Measurements from ENCODE around the gene EPHB6.

Gene EPHB6

DNA sequence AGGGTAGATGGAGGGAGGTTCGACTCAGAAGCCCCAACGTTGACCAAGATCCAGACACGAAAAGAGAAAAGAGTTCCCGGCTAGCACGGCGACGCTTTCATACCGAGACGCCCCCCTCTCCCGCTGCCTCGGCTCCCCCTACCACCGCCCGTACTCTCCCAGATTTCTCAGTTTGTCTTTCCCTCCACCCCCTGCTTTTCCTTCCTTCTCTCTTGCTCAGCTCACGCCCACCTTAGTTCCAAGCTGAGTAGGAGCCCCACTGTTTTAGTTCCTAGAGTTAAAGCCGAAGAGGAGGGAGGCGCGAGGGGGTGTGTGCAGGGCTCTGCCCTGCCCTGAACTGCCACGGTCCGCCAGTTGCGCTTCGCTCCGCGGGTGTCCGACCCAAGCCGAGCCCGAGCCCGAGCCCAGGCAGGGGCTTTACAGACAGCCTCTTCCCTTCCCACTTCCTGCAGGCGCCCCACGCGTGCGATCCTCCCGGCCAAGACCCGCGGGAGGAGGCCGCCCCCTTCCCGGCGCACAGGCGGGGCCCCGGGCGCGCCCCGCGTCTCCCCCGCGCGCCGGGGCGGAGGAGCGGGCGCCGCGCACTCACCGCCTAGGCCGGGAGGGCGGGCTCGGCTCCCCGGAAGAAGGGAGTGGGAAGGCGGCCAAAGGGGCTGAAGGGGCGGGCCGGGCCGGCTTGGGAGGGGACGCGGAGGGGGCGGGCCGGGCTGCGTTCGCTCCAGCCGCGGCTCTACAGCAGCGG is at the start of gene EPHB6:
TSS of gene EPHB6 (plus strand) at position 705 of the 742 bp plus-strand sequence. CDS start 8,152 bp downstream, outside the sequence.
- Histone ChIP-seq H3K27ac (peak within 1 kb of the TSS; percentile 62 to 71), H3K27me3 (peaks cover 0 to 7% of the 10 kb centered on the region in 2 donors), H3K9me3 (no peaks in the 10 kb centered on the region), H3K4me1 (peaks cover 0 to 29% (median 17%) of the 10 kb centered on the region in 4 donors), H3K4me3 (peak within 1 kb of the TSS; percentile 77 to 84), H3K36me3 (no peaks in the 10 kb centered on the region)
- intact Hi-C loops (cut with DNase I; ENCODE audit: low total_unique reads): loop anchor here (2.0 kb wide), 1 partner anchor 148 kb away; no protein-coding TSS in a partner anchor
- TF ChIP-seq, protein P1, sequence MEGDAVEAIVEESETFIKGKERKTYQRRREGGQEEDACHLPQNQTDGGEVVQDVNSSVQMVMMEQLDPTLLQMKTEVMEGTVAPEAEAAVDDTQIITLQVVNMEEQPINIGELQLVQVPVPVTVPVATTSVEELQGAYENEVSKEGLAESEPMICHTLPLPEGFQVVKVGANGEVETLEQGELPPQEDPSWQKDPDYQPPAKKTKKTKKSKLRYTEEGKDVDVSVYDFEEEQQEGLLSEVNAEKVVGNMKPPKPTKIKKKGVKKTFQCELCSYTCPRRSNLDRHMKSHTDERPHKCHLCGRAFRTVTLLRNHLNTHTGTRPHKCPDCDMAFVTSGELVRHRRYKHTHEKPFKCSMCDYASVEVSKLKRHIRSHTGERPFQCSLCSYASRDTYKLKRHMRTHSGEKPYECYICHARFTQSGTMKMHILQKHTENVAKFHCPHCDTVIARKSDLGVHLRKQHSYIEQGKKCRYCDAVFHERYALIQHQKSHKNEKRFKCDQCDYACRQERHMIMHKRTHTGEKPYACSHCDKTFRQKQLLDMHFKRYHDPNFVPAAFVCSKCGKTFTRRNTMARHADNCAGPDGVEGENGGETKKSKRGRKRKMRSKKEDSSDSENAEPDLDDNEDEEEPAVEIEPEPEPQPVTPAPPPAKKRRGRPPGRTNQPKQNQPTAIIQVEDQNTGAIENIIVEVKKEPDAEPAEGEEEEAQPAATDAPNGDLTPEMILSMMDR (IDR thresholded peaks at IDR 0.05): no peak
- peak; percentile 78 to 91 for DNase-seq

DNA sequence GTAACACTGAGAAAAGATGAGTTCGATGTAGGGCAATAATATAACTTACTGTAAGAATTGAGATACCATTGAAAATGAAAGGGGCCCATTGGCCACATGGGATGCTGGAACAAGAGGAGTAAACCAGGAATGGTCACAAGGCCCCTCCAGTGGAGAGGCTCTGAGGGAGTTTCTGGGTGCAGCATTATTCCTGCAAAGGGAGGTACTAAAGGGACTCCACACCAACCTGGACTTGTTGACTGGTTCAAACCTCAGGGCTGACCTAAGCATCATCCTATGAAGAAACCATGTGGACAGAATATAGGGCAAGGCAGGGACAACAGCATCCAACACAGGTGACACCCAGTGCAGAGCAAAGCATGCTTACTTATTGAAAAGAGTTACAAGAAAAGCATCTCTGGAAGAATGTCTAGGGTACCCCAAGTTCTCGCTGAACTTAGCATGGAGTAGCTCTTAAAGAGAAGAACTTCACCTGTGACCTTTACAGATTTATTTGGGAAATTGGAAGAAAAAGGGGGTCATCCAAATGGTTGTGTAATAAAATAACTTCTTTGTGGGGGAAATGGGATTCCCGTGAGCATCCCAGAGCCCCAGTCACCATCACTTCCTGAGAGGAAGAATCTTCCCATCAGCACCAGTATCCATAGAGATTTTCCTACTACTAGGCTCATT is 49.4 kb upstream of the EPHB6 start:
- no peaks in the 10 kb centered on the region for H3K36me3 ChIP-seq
- H3K4me3 ChIP-seq: no peak overlapping the region
- no peak overlapping the region for H3K27ac ChIP-seq
- peaks cover 0 to 33% of the 10 kb centered on the region in 2 donors for H3K27me3 ChIP-seq
- no peak for DNase-seq
- intact Hi-C loops (cut with DNase I; ENCODE audit: low total_unique reads): no loop called here
- TF ChIP-seq, protein P1 (IDR thresholded peaks at IDR 0.05): no peak
- H3K9me3 ChIP-seq: no peaks in the 10 kb centered on the region
- H3K4me1 ChIP-seq: no peaks in the 10 kb centered on the region

DNA sequence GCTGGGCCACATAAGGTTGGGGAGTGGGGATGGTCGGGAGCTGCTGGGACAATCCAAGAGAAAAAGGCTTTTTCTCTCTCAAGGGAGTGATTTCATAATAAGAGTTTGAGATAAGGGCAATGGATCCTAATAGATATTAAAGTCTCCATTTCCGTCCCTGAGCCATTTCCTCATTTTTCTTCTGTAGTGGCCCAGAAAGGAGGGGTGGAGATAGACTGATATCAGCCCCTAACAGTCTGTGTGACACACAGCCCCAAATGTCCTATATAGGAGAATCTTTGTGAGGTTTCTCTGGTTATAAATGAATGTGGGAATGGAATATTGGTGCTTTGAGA is 48.9 kb upstream of the EPHB6 start:
- H3K4me3 ChIP-seq: no peak overlapping the region
- H3K9me3 ChIP-seq: no peaks in the 10 kb centered on the region
- H3K27me3 ChIP-seq: peaks cover 0 to 30% of the 10 kb centered on the region in 2 donors
- TF ChIP-seq, protein P1 (IDR thresholded peaks at IDR 0.05): no peak
- no peaks in the 10 kb centered on the region for H3K36me3 ChIP-seq
- no peak for DNase-seq
- intact Hi-C loops (cut with DNase I; ENCODE audit: low total_unique reads): no loop called here
- H3K27ac ChIP-seq: no peak overlapping the region
- H3K4me1 ChIP-seq: no peaks in the 10 kb centered on the region

GRCh38 chr7:142806957-142807356 is 47.9 kb upstream of the EPHB6 start:
- H3K27me3 ChIP-seq: peaks cover 0 to 34% of the 10 kb centered on the region in 2 donors
- no peak overlapping the region for H3K4me3 ChIP-seq
- DNase-seq: no peak
- H3K27ac ChIP-seq: no peak overlapping the region
- intact Hi-C loops (cut with DNase I; ENCODE audit: low total_unique reads): no loop called here
- no peaks in the 10 kb centered on the region for H3K4me1 ChIP-seq
- TF ChIP-seq, protein P1 (IDR thresholded peaks at IDR 0.05): no peak
- H3K36me3 ChIP-seq: no peaks in the 10 kb centered on the region
- no peaks in the 10 kb centered on the region for H3K9me3 ChIP-seq

- DNase-seq: no peak
- H3K4me1 ChIP-seq: no peaks in the 10 kb centered on the region
- H3K4me3 ChIP-seq: no peak overlapping the region
- TF ChIP-seq, protein P1 (IDR thresholded peaks at IDR 0.05): no peak
- H3K27me3 ChIP-seq: peaks cover 0 to 44% of the 10 kb centered on the region in 2 donors
- H3K9me3 ChIP-seq: no peaks in the 10 kb centered on the region
- H3K27ac ChIP-seq: no peak overlapping the region
- intact Hi-C loops (cut with DNase I; ENCODE audit: low total_unique reads): no loop called here
- H3K36me3 ChIP-seq: no peaks in the 10 kb centered on the region
Measured at GRCh38 chr7:142807855-142808460, 46.9 kb upstream of the EPHB6 start.
